Fibroblast of pulmonary artery (primary cell): ENCODE data around the gene TDRD6.

Experiments used
- DNase-seq: peaks from one replicate; pipeline ENCODE4 v3.0.0-alpha.2; 2010; ENCODE audit warnings: low read depth
- H3K4me3 ChIP-seq: replicated peaks from 2 replicates; pipeline ENCODE4 v1.5.1; 2011; ENCODE audit warnings: low read depth, mild to moderate bottlenecking, control low read depth, low read length, moderate library complexity
- TF ChIP-seq, protein P1 (sequence below): IDR thresholded peaks from 2 replicates; pipeline ENCODE4 v1.5.1; 2011; ENCODE audit warnings: mild to moderate bottlenecking, control low read depth, low read length, inconsistent platforms; ENCODE audit errors: missing control alignments

Gene TDRD6

DNA sequence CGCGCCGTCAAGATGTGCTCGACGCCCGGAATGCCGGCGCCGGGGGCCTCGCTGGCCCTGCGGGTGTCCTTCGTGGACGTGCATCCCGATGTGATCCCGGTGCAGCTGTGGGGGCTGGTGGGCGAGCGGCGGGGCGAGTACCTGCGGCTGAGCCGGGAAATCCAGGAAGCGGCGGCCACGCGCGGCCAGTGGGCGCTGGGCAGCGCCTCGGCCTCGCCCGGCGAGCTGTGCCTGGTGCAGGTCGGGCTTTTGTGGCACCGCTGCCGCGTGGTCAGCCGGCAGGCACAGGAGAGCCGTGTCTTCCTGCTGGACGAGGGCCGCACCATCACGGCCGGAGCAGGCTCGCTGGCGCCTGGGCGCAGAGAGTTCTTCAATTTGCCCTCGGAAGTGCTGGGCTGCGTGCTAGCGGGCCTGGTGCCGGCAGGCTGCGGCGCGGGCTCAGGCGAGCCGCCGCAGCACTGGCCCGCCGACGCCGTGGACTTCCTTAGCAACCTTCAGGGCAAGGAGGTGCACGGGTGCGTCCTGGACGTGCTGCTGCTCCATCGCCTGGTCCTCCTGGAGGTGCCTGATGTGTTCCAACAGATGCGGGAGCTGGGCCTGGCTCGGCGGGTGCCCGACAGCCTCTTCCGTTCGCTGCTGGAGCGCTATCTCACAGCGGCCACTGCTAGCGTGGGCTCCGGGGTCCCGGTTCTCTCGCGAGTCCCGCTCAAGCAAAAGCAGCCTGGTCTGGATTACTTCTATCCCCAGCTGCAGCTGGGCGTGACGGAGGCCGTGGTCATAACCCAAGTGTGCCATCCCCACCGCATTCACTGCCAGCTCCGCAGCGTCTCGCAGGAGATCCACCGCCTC, 656 bp downstream of the TDRD6 start:
- DNase-seq = no peak
- no peak overlapping the region for H3K4me3 ChIP-seq
- TF ChIP-seq, protein P1, sequence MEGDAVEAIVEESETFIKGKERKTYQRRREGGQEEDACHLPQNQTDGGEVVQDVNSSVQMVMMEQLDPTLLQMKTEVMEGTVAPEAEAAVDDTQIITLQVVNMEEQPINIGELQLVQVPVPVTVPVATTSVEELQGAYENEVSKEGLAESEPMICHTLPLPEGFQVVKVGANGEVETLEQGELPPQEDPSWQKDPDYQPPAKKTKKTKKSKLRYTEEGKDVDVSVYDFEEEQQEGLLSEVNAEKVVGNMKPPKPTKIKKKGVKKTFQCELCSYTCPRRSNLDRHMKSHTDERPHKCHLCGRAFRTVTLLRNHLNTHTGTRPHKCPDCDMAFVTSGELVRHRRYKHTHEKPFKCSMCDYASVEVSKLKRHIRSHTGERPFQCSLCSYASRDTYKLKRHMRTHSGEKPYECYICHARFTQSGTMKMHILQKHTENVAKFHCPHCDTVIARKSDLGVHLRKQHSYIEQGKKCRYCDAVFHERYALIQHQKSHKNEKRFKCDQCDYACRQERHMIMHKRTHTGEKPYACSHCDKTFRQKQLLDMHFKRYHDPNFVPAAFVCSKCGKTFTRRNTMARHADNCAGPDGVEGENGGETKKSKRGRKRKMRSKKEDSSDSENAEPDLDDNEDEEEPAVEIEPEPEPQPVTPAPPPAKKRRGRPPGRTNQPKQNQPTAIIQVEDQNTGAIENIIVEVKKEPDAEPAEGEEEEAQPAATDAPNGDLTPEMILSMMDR = no peak

DNA sequence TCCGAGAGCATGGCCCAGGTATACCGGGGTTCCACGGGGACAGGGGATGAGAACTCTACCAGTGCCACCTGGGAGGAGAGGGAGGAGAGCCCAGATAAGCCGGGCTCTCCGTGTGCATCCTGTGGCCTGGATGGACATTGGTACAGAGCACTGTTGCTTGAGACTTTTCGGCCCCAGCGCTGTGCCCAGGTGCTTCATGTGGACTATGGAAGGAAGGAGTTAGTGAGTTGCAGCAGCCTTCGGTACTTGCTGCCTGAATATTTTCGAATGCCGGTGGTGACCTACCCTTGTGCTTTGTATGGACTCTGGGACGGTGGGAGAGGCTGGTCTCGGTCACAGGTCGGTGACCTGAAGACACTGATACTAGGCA, 1.3 kb downstream of the TDRD6 start:
- no peak for DNase-seq
- no peak overlapping the region for H3K4me3 ChIP-seq
- TF ChIP-seq, protein P1 = no peak

DNA sequence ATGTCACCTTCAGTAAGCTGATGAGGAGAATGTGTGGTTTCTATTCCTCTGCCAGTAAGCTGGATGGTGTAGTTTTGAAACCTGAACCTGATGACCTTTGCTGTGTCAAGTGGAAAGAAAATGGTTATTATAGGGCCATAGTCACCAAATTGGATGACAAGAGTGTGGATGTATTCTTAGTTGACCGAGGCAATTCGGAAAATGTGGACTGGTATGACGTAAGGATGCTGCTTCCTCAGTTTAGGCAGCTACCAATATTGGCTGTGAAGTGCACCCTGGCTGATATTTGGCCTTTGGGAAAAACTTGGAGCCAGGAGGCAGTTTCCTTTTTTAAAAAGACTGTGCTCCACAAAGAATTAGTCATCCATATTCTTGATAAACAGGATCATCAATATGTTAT, 2.0 kb downstream of the TDRD6 start:
- H3K4me3 ChIP-seq = no peak overlapping the region
- TF ChIP-seq, protein P1 = no peak
- DNase-seq = no peak

DNA sequence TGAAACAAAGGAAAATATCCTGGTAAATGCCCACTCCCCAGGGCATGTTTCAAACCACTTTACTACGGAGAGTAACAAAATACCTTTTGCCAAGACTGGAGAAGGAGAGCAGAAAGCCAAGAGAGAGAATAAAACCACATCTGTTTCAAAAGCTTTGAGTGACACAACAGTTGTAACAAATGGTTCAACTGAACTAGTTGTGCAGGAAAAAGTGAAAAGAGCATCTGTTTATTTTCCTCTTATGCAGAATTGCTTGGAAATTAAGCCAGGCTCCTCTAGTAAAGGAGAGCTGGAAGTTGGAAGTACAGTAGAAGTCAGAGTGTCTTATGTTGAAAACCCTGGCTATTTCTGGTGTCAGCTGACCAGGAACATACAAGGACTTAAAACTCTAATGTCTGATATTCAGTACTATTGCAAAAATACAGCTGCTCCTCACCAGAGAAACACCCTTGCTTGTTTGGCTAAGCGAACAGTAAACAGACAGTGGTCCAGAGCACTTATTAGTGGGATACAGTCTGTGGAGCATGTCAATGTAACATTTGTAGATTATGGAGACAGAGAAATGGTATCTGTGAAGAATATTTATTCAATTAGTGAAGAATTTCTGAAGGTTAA, 2.6 kb downstream of the TDRD6 start:
- no peak for DNase-seq
- TF ChIP-seq, protein P1 = no peak

DNA sequence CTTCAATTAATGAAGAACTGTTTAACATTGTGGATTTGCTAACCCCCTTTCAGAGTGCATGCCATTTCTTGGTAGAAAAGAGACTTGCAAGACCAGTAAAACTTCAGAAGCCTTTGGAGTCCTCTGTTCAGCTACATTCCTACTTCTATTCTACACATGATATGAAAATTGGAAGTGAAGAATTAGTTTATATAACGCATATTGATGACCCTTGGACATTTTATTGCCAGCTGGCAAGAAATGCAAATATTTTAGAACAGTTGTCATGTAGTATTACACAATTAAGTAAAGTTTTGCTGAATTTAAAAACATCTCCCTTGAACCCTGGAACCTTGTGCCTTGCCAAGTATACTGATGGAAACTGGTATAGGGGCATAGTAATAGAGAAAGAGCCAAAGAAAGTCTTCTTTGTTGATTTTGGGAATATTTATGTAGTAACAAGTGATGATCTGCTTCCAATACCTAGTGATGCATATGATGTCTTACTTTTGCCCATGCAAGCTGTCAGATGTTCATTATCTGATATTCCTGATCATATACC, 3.3 kb downstream of the TDRD6 start:
- DNase-seq = no peak
- H3K4me3 ChIP-seq = no peak overlapping the region
- TF ChIP-seq, protein P1 = no peak

More for the DNA sequence above, 2.6 kb downstream of the TDRD6 start:
- no peak overlapping the region for H3K4me3 ChIP-seq

DNA sequence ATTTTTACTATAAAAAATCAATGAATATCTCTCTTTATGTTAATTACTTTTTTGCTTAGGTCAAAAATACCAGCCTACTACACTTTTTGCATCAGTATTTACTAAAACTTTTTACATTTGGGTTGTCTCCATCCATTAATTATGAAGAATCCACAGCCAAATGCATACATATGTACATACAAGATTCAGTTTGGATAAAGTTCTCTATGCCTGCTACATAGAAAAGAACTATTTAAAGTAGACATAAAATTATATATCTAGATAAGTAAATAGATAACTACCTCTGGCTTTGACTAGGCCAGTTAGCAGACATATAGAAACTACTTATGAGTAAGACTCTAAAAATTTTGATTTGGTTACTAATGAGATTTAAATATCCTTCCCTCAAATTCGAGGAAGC, 12.3 kb downstream of the TDRD6 start:
- TF ChIP-seq, protein P1 = no peak
- no peak for DNase-seq
- H3K4me3 ChIP-seq = no peak overlapping the region
